T-helper 2 cell treated with Interferon-gamma antibody and Interleukin-4, amounts not matched to agents 5 μg/mL and 100 μg/mL, for 36 hours (primary cell): Measurements from ENCODE around the gene TRIM24.
"Not testable (repeated sequence)": the region's sequence is repeated elsewhere in the genome, so short reads cannot be mapped to it uniquely, and the experiment has no call there.

ENCODE experiments used
- DNase-seq: peaks from one replicate; pipeline ENCODE4 v3.0.0; 2021; ENCODE audit warnings: low spot score
- H3K27ac Mint-ChIP-seq: one replicate; pipeline ENCODE4 v1.8.0; 2021; ENCODE audit warnings: mild to moderate bottlenecking, mixed read lengths
- H3K27me3 Mint-ChIP-seq: one replicate; pipeline ENCODE4 v1.8.0; 2021; ENCODE audit warnings: low read depth, mixed read lengths
- H3K36me3 Mint-ChIP-seq: one replicate; pipeline ENCODE4 v1.8.0; 2021; ENCODE audit warnings: low read depth, mixed read lengths
- H3K4me1 Mint-ChIP-seq: one replicate; pipeline ENCODE4 v1.8.0; 2021; ENCODE audit warnings: low read depth, mixed read lengths
- H3K4me3 Mint-ChIP-seq: one replicate; pipeline ENCODE4 v1.8.0; 2022; ENCODE audit warnings: mild to moderate bottlenecking, moderate library complexity, mixed read lengths
- H3K9me3 Mint-ChIP-seq: one replicate; pipeline ENCODE4 v1.8.0; 2021; ENCODE audit warnings: mixed read lengths

Gene TRIM24

GRCh38 chr7:138472292-138473079 lies 12.4 kb downstream of the TRIM24 start:
- peaks cover 14% of the 10 kb centered on the region for H3K36me3 Mint-ChIP-seq
- no peaks in the 10 kb centered on the region for H3K9me3 Mint-ChIP-seq
- H3K4me3 Mint-ChIP-seq, result no peak overlapping the region
- peaks cover 21% of the 10 kb centered on the region for H3K4me1 Mint-ChIP-seq
- no peak for DNase-seq
- no peak overlapping the region for H3K27ac Mint-ChIP-seq
- H3K27me3 Mint-ChIP-seq, result no peaks in the 10 kb centered on the region

- no peak overlapping the region for H3K27ac Mint-ChIP-seq
- H3K9me3 Mint-ChIP-seq, result no peaks in the 10 kb centered on the region
- H3K4me3 Mint-ChIP-seq, result no peak overlapping the region
- no peaks in the 10 kb centered on the region for H3K27me3 Mint-ChIP-seq
- peaks cover 2% of the 10 kb centered on the region for H3K36me3 Mint-ChIP-seq
- peaks cover 27% of the 10 kb centered on the region for H3K4me1 Mint-ChIP-seq
- no peak for DNase-seq
These were observed 15.3 kb downstream of the TRIM24 start for GRCh38 chr7:138475377-138475776.

GRCh38 chr7:138477081-138477578 lies 17.1 kb downstream of the TRIM24 start:
- Mint-ChIP-seq H3K27ac (no peak overlapping the region), H3K9me3 (no peaks in the 10 kb centered on the region), H3K36me3 (peaks cover 4% of the 10 kb centered on the region), H3K4me3 (no peak overlapping the region), H3K4me1 (peaks cover 36% of the 10 kb centered on the region), H3K27me3 (no peaks in the 10 kb centered on the region)
- DNase-seq, result no peak

GRCh38 chr7:138477581-138477980 lies 17.5 kb downstream of the TRIM24 start:
- no peaks in the 10 kb centered on the region for H3K27me3 Mint-ChIP-seq
- peaks cover 35% of the 10 kb centered on the region for H3K4me1 Mint-ChIP-seq
- no peaks in the 10 kb centered on the region for H3K9me3 Mint-ChIP-seq
- H3K27ac Mint-ChIP-seq, result no peak overlapping the region
- peaks cover 4% of the 10 kb centered on the region for H3K36me3 Mint-ChIP-seq
- H3K4me3 Mint-ChIP-seq, result no peak overlapping the region
- no peak for DNase-seq

GRCh38 chr7:138478499-138478908 lies 18.4 kb downstream of the TRIM24 start:
- peaks cover 7% of the 10 kb centered on the region for H3K36me3 Mint-ChIP-seq
- H3K27ac Mint-ChIP-seq, result no peak overlapping the region
- H3K27me3 Mint-ChIP-seq, result no peaks in the 10 kb centered on the region
- no peaks in the 10 kb centered on the region for H3K9me3 Mint-ChIP-seq
- no peak overlapping the region for H3K4me3 Mint-ChIP-seq
- peaks cover 39% of the 10 kb centered on the region for H3K4me1 Mint-ChIP-seq
- DNase-seq, result no peak

GRCh38 chr7:138480527-138480926 lies 20.5 kb downstream of the TRIM24 start:
- Mint-ChIP-seq H3K27ac (no peak overlapping the region), H3K36me3 (peaks cover 9% of the 10 kb centered on the region), H3K27me3 (no peaks in the 10 kb centered on the region), H3K4me3 (no peak overlapping the region), H3K4me1 (peaks cover 36% of the 10 kb centered on the region), H3K9me3 (peaks cover 2% of the 10 kb centered on the region)
- DNase-seq, result no peak

- Mint-ChIP-seq H3K36me3 (peaks cover 18% of the 10 kb centered on the region), H3K9me3 (peaks cover 9% of the 10 kb centered on the region), H3K4me3 (peak overlapping the region; percentile 29), H3K27me3 (no peaks in the 10 kb centered on the region), H3K27ac (no peak overlapping the region), H3K4me1 (peaks cover 33% of the 10 kb centered on the region)
- no peak for DNase-seq
These were observed 21.7 kb downstream of the TRIM24 start for GRCh38 chr7:138481447-138482380.

- Mint-ChIP-seq H3K4me3 (no peak overlapping the region), H3K27ac (no peak overlapping the region), H3K27me3 (no peaks in the 10 kb centered on the region), H3K36me3 (peaks cover 27% of the 10 kb centered on the region), H3K4me1 (peaks cover 29% of the 10 kb centered on the region), H3K9me3 (peaks cover 13% of the 10 kb centered on the region)
- DNase-seq, result no peak
These were observed 23.5 kb downstream of the TRIM24 start for GRCh38 chr7:138483531-138483930.

GRCh38 chr7:138485508-138485907 lies 25.4 kb downstream of the TRIM24 start:
- H3K4me1 Mint-ChIP-seq, result peaks cover 25% of the 10 kb centered on the region

GRCh38 chr7:138489139-138489538 lies 29.1 kb downstream of the TRIM24 start:
- H3K9me3 Mint-ChIP-seq, result peaks cover 29% of the 10 kb centered on the region
- H3K27me3 Mint-ChIP-seq, H3K27ac Mint-ChIP-seq, DNase-seq, H3K4me3 Mint-ChIP-seq: not testable (repeated sequence)
- peaks cover 48% of the 10 kb centered on the region for H3K36me3 Mint-ChIP-seq
- H3K4me1 Mint-ChIP-seq, result peaks cover 19% of the 10 kb centered on the region

More at GRCh38 chr7:138485508-138485907, 25.4 kb downstream of the TRIM24 start:
- not testable (repeated sequence) for H3K27me3 Mint-ChIP-seq, DNase-seq, H3K4me3 Mint-ChIP-seq, H3K27ac Mint-ChIP-seq
- peaks cover 40% of the 10 kb centered on the region for H3K36me3 Mint-ChIP-seq
- peaks cover 29% of the 10 kb centered on the region for H3K9me3 Mint-ChIP-seq

GRCh38 chr7:138491612-138492386 lies 31.7 kb downstream of the TRIM24 start:
- Mint-ChIP-seq H3K4me3 (no peak overlapping the region), H3K27ac (no peak overlapping the region), H3K9me3 (peaks cover 20% of the 10 kb centered on the region), H3K27me3 (no peaks in the 10 kb centered on the region), H3K4me1 (peaks cover 19% of the 10 kb centered on the region), H3K36me3 (peaks cover 44% of the 10 kb centered on the region)
- no peak for DNase-seq

GRCh38 chr7:138492423-138492822 lies 32.4 kb downstream of the TRIM24 start:
- H3K4me3 Mint-ChIP-seq, result no peak overlapping the region
- H3K27me3 Mint-ChIP-seq, result no peaks in the 10 kb centered on the region
- DNase-seq, result no peak
- peaks cover 47% of the 10 kb centered on the region for H3K36me3 Mint-ChIP-seq
- peaks cover 20% of the 10 kb centered on the region for H3K9me3 Mint-ChIP-seq
- no peak overlapping the region for H3K27ac Mint-ChIP-seq
- H3K4me1 Mint-ChIP-seq, result peaks cover 19% of the 10 kb centered on the region

- Mint-ChIP-seq H3K4me1 (peaks cover 14% of the 10 kb centered on the region), H3K9me3 (peaks cover 16% of the 10 kb centered on the region), H3K27me3 (no peaks in the 10 kb centered on the region), H3K4me3 (no peak overlapping the region), H3K36me3 (peaks cover 41% of the 10 kb centered on the region), H3K27ac (no peak overlapping the region)
- DNase-seq, result no peak
These were observed 33.5 kb downstream of the TRIM24 start for GRCh38 chr7:138493535-138493934.
